GM21717 (cell line): ENCODE measurements around the gene FAIM2.

ENCODE experiments used
- ATAC-seq: cut with Tn5 transposase; IDR thresholded peaks from one replicate; pipeline ENCODE4 v1.9.1; 2021; ENCODE audit warnings: mild to moderate bottlenecking, moderate library complexity; ENCODE audit not compliant: unreplicated experiment

Gene FAIM2

DNA sequence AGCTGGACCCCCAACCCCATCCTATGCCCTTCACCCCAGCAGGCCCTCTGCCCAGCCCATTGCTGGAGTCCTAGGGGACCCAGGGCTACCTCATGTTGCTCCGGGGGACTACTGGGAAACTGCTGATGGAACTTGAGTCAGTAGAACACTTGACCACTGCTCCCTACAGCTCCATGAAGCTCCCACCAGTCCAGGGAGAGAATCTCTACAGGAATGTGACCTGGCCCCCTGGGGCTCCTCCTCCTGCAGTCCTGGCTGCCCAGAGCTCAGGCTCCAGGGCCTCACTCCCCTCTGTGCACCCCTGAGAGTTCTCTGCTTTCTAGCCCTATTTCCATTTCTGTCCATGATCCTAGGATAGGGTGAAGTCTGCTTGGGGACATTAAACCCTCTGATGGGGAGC, 36.0 kb upstream of the FAIM2 start:
- no peak for ATAC-seq

DNA sequence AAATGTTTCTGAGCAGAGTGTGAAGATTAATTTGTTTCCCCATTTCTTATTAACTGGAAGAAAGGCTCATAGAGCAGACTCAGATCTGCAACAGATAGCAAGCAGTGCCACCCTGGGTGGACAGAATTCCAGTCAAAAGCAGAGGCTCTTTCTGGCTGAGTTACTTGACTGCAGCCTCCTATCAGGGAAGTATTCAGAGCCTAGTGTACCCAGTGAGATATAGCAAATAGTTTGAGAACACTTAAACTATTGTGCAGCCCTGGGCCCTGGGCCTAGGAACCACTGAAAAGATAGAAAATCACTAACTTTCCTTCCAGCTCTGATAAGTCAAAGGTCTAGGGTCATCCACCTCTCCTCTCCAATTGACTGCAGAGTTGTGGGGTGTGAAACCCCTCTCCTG, 35.6 kb upstream of the FAIM2 start:
- no peak for ATAC-seq

DNA sequence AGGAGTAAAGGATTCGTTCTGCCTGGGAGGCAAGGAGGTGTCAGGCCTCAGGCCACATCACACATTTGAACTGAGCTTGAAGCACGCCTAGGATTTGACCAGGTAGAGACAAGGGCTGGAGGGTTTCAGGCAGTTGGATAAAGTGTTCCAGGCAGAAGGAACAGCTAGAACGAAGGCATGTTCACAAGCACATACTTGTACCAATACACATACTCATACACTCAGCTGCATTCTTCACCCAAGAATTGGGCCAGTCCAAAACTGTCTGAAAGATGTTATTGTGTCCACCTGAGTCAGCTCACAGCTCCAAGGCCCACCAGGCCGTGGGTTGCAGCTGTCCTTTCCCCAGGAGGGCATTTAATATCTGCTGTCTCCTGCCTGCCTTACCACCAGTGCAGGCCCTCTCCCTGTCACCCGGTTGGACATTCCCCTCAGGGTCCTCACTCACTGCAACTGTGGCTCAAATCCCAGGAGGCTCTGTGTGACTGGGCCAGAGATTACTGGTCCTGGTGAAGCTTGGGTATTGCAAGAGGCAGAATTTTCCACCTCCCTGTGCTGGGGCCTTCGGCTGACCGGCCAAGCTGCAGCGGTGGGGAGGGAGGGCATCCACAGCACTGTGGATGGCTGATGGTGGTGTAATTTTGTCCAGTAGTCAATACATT, 34.1 kb upstream of the FAIM2 start:
- ATAC-seq: no peak

DNA sequence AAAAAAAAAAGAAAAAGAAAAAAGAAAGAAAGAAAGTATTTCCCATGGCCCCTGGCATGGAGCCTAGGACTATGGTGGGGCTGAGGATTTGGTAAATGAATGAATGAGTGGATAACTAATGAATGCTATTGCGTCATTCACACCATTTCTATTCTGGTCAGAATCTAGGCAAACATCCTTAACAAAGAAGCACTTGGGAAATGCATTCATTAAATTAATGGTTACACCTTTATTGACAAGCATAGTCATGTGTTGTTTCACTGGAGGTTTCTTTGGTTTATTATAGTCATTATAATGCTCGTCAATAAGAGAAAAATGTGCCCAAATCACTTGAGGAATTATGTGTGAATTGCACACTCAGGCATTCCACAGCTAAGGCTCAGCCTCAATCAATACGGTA, 33.2 kb upstream of the FAIM2 start:
- no peak for ATAC-seq

DNA sequence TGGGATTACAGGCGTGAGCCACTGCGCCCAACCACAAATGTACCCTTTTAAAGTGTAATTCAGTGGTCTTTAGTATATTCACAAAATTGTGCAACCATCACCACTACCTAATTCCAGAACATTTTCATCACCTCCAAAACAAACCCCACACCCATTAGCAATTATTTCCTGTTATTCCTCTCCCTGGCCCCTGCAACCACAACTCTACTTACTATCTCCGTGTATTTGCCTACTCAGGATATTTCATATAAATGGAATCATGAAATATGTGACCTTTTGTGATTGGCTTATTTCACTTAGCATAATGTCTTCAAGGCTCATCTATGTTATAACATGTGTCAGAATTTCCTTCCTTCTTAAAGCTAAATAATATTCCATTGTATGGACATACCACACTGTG, 30.8 kb upstream of the FAIM2 start:
- ATAC-seq: no peak

DNA sequence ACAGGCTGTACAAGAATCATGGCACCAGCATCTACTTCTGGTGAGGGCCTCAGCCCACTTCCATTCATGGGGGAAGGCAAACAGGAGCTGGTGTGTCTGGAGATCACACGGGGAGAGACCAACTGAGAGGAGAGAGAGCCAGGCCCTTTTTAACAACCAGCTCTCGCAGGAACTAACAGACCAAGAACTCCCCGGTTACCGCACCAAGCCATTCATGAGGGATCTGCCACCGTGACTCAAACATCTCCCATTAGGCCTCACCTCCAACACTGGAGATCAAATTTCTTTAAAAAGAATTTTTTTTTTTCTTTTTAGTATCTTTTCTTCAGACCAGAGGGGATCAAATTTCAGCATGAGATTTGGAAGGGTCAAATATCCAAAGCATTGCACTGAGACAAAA, 30.1 kb upstream of the FAIM2 start:
- no peak for ATAC-seq

DNA sequence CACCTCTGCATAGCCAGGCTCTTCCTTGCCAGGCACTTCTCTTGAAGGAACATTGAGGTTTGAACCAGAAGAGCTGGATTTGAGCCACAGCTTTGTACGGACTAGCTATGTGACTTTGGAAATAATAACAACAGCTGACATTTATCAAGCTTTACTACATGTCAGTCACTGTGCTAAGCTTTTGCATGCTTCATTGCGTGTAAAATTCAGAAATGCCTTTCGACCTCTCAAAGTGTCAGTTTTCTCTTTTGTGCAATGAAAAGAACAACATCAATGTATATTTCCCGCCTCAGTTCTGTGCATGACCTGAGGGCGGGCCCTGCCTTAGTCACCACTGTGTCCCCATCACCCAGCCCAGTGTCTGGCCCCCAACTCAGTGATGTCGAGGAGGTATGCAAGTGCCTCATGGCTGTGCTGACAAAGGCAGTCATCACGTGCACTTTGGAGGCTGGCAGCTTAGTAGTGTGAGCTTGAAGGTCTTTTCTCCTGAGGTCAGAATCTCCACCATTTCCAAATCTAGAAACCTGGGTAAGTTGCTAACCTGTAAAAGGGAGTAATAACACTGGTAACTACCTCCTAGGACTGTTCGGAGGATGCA, 28.9 kb upstream of the FAIM2 start:
- ATAC-seq: no peak

DNA sequence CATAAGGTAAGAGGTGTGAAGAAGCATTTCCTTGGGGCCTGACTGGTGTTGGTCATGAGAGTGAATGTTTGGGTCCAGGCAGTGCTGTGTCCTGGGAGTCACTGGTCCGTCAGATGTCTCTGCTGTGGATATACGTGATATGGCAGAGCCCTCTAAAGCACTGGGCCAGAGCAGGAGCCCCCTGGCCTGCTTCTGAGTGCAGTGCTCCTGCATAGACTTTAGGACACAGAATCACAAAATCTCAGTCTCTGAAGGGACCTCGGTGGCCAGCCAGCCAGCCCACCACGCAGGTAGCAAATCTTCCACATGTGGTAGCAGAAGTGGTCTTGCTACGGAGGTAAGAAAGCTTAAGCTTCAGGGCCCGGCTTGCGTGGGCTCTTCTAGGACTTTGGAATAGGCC, 28.3 kb upstream of the FAIM2 start:
- ATAC-seq: no peak

DNA sequence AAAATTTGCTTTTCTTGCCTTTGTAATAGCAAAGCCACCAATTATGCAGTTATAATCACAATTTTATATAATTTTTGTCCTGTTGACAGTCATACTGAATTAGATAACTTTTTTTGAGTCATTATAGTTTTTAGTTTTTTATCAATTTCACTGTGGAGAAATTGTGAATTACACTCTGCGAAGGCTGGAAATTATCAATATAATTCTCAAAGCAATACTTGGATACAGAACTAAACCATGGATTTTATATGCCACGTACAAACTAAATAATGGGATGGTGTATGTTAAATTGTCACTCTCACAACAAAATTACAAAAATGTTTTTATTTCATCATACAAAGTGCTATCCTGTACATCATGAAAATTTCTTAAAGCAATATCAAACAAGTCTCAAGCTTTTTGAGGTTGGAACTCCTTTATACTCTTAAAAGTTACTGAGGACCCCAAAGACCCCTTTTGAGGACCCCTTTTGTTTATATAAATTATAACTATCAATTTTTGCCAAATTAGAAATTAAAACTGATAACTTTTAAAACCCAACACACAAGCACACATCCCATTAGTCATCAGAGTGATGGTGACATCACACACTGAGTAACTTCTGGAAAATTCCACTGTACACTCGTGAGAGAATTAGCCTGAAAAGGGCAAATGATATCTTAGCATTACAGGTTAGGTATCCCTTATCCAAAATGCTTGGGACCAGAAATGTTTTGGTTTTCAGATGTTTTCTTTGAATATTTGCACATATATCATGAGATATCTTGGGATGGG, 27.0 kb upstream of the FAIM2 start:
- ATAC-seq: no peak

DNA sequence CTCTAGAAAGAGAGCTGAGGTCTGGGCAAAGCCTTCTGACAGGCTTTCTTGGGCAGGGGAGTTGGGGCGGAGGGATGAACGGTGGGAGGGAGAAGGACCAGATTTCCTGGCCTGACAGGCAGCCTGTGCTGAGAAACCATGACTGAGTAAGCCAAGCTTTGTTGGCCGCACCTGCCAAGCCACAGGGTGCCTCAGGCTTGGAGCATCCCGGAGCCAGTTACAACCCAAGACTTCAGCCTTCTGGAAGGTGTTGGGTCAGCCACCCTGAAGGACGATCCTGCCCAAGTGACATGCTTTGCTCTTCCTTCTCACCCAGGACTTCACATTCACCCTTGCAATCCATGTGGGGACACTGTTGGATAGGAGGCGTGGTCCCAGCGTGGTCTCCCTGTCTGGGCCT, 25.9 kb upstream of the FAIM2 start:
- ATAC-seq: no peak

DNA sequence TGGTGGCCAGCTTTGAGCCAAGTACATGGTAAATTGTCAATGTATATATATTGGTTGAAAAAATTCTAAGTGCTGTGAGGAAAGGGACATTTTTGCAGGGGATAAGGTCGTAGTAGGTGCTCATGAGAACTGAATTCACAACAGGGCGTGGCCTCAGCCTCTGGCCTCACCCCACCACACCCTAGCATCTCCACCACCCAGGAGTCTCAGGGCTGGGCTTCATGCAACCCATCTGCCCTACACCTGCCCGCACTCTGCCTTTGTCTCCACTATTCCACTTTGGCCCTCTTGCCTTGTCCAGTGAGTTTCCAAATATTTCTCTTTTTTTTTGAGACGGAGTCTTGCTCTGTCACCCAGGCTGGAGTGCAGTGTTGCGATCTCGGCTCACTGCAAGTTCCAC, 24.8 kb upstream of the FAIM2 start:
- no peak for ATAC-seq

DNA sequence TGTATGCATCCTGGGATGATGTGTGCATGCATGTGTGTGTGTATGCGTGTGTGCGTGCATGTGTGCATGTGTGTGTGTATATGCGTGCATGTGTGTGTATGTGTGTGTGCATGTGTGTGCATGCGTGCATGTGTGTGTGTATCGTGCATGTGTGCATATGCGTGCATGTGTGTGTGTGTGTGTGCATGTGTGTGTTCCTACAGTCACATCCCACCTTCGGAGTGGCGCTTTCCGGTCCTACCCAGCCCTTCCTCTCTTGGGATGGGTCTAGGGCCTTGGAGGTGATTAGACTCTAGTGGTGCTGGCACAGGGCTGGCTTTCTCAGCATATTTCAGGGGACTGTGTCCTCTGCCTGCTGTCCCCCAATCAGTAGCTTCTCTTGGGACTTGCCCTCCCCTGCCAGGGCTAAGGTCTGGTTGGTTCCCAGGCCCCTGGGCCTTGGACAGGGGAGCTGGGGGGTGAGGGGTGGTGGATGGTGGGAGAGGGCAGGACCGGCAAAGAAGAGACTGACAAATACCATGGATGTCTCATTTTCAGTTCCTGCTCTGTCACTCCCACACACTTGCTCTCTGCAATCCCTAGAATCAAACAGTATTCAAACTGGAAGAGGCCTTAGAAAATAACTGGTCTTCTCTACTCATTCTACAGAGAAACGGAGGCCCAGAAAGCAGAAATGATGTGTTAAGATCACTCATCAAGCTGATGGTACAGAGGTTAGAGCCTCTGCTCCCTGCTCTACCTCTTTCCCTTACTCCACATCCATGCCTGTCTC, 21.9 kb upstream of the FAIM2 start:
- no peak for ATAC-seq

DNA sequence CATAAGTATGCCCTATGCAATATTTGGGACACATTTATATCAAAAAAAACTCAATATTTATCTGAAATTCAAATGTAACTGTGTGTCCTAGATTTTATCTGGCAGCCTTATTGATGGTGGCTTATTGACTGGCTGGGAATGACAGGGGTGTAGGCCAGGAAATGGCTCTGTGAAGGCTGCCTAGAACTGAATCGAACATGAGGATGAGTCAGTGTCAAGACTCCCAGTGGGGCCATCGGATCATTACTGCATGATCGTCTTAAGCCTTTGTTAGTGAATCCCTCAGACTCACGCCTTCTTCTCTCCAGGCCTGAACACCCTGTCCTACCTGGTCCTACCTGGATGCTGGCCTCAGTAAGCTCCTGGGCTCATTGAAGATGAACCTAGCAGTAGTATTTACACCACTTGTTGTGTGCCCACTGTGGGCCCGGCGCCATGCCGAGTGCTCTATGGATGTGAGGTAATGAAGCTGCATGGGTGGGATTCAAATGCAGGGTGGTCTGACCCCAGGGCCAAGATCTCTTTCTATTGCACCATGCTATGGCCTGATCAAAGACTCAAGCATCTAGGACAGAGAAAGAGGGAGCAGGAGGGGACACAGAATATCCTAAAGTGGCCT, 21.0 kb upstream of the FAIM2 start:
- no peak for ATAC-seq

DNA sequence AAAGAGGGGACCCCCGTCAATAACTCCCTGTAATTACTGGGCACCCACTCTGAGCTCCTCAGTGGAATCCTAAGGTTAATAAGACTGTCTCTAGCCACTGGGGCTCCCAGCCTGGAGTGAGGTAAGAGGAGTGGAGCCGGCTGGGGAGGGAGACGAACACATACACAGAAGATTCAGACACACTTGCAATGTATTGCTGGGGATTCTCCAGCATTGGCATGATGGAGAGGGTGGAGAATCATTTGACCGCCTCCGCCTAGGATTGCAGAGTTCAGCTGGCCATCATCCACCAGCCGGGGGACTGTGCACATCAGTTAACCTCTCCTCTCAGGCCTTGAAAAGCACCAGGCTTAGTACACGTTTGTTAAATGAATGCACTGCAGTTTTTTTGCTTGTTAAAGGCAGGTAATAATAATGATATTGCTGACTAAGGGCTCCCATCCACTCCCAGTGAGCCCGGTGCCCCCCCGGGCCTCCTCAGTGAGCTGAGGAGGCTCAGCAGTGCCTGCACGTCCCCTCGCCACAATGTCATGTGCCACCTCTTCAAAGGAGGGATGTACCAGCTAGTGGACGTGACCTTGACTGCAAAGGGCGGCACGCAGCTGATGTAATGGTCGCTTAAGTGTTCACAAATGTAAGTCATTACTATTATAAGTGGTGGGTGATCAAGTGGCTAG, 20.3 kb upstream of the FAIM2 start:
- ATAC-seq: no peak

DNA sequence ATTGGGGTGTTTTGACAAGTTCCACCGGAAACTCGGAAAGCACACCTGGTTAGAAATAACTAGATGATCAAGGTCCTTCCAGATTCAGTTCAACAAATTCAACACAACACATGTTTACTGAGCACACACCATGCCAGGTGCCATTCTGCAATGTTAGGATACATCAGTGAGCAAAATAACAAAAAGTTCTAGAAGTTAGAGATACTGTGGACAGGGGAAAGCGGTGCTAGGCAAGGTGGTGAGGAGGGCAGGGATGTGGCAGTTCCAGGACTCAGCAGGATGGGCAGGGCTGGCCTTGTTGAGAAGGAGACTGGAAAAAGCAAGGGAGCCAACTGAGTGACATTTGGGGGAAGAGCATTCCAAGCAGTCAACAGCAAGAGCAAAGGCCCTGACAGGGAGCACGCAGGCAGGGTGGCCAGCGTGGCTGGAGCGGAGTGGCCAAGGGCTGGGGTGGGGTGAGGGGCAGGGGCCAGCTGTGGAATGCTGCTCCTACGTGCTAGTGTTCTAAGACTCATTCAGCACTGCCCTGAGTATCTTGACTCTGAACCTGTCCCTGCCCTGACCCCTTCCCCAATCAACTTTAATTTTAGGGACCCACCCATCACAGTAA, 19.4 kb upstream of the FAIM2 start:
- no peak for ATAC-seq

DNA sequence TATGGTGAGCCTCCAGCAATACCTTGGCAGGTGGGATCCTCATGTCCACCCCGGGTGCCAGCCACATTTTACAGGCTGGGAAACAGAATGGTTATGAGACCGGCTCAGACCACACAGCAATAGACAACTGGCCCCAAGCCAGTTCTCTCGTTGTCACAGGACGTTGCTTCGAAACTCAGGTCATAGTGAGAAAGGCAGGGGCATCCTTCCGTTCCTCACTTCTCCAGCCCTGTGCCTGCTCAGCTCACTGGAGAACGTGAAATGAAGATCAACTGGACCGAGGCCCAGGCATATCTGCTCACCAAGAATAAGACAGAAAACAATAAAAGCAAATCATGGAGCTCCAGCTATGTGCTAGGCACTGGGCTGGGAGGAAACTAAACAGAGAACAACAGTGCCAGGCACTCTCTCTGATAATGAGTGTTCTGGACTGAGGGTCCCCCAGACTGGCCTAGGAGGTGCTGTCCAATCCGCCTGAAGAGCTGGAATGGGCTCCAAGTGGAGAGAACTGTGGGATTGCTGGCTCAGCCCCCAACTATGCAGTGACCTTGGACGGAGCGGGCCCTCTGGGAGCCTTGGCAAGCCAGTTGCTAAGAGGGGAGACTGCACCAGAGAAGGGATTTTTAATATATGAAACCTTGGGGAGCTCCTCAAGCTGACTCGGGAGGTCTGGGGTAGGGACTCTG, 18.8 kb upstream of the FAIM2 start:
- no peak for ATAC-seq

DNA sequence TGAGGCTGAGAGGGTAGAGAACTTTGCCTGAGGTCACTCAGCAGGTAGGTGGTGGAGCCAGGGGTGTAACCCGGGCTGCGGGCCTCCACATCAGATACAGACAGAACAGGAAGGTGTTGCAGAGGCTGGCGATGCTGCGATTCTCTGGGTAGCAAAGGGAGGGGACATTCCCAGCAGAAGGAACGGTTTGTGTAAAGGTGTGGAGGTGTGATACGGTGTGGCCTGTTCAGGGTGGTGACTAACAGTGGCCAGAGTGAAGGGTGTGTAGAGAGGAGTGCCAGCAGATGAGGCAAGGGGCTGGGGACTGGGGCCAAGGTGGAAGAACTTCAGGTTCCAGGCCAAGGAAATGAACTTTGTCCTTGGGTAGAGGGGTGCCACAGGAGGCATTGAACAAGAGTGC, 18.2 kb upstream of the FAIM2 start:
- no peak for ATAC-seq

DNA sequence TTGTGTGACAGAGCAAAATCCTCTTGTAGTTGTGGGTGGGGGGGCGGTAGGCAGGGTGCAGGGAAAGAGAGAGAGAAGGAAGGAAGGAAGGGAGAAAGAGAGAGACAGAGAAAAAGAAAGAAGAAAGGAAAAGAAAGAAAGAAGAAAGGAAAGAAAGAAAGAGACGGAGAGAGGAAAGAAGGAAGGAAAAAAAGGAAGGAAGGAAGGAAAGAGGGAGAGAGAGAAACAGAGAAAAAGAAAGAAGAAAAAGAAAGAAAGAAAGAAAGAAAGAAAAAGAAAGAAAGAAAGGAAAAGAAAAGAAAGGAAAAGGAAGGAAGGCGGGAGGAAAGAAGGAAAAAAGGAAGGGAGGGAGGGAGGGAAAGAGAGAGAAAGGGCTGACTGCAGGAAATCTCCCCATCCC, 17.6 kb upstream of the FAIM2 start:
- no peak for ATAC-seq

DNA sequence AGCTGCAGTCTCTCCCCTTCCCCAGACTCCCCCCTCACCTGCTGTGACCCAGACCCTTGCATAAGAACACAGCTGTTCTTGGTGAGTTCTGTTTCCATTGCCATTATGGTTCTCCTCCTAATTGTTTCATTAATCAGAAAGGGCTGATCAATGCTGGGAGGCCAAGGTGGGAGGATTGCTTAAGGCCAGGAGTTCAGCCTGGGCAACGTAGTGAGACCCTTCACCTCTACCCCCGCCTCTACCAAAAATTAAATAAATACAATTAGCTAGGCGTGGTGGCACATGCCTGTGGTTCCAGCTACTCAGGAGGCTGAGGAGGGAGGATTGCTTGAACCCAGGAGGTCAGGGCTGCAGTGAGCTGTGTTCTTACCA, 17.2 kb upstream of the FAIM2 start:
- no peak for ATAC-seq
